ENCODE results near the gene GBP6. TPM values are rescaled to one million over a fixed set of nuclear protein-coding genes. Genes with fewer than 3 reads are reported as not detected.
"Not testable (repeated sequence)": the region's sequence is repeated elsewhere in the genome, so short reads cannot be mapped to it uniquely, and the experiment has no call there.

The GBP6 gene
- total RNA-seq, 2 experiments from 2014 or later, result 0.73 to 0.81 TPM

GRCh38 chr1:89354205-89354604 lies 9.7 kb upstream of the GBP6 start:
- intact Hi-C loops (cut with micrococcal nuclease), result no loop called here
- no peaks in the 10 kb centered on the region for H3K27me3 Mint-ChIP-seq
- no peak overlapping the region for H3K4me3 Mint-ChIP-seq
- H3K4me1 Mint-ChIP-seq (ENCODE audit: low read depth), result peaks cover 42% of the 10 kb centered on the region
- H3K36me3 Mint-ChIP-seq, result no peaks in the 10 kb centered on the region
- DNase-seq, result no peak
- no peaks in the 10 kb centered on the region for H3K9me3 Mint-ChIP-seq
- ChIA-PET POLR2A (no interaction called here), CTCF (no interaction called here)
- H3K27ac Mint-ChIP-seq, result no peak overlapping the region

- Mint-ChIP-seq H3K27ac (no peak overlapping the region), H3K9me3 (no peaks in the 10 kb centered on the region)
- CTCF ChIA-PET, result interaction anchor here (1.1 kb wide), 1 partner anchor 16 kb away, joined by 3 read pairs; no protein-coding TSS in a partner anchor
Measured at GRCh38 chr1:89355056-89355455, 8.8 kb upstream of the GBP6 start.

DNA sequence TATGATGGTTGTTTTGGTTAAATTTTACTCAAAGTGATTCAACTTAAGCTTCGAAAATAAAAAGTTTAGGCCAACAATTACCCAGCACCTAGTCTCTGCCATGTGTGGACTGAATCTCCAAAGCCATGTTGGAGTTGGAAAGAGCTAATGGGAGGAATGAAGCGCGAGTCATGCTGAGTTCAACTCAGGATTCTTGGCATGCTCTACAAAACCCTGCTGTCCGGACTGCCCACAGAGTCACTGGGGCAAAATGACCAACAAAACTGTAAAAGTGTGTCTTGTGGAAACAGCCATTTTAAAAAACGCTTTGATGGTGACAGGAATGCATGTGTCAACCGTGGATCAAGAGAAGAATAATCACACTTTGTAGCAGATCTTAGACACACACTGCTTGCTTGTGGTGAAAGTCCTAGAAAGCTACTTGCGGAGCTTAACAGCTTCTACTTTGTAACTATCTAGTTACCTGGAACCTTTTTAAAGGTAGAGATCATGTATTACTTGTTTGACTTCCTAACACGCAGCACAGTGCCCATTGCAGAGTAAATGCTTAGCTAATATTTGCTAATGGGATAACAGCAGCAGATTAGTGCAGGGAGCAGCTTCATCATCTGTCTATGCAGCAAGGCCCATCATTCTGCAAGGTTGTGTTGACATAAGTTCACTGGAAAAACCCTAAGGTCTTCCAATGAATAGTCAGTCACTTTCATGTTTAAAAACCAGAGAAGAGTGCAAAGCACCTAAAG lies 7.0 kb upstream of the GBP6 start:
- Mint-ChIP-seq H3K27ac (peak overlapping the region; percentile 34), H3K4me1 (ENCODE audit: low read depth) (peaks cover 34% of the 10 kb centered on the region), H3K4me3 (peak overlapping the region; percentile 21), H3K27me3 (no peaks in the 10 kb centered on the region), H3K9me3 (no peaks in the 10 kb centered on the region), H3K36me3 (no peaks in the 10 kb centered on the region)
- no peak for DNase-seq
- intact Hi-C loops (cut with micrococcal nuclease), result no loop called here
- CTCF ChIA-PET, result interaction anchor here (0.7 to 3.7 kb wide), 17 partner anchors 11 to 383 kb away, joined by 3 to 31 read pairs (median 5); partner anchors contain the start of genes GBP4 and GBP5
- POLR2A ChIA-PET, result interaction anchor here (1.0 to 2.2 kb wide), 3 partner anchors 59 to 158 kb away, joined by 3 to 7 read pairs (median 4); partner anchors contain the start of gene GBP4

More at GRCh38 chr1:89355056-89355455, 8.8 kb upstream of the GBP6 start:
- H3K4me3 Mint-ChIP-seq, result no peak overlapping the region
- H3K4me1 Mint-ChIP-seq (ENCODE audit: low read depth), result peaks cover 42% of the 10 kb centered on the region
- intact Hi-C loops (cut with micrococcal nuclease), result no loop called here
- no peaks in the 10 kb centered on the region for H3K36me3 Mint-ChIP-seq
- DNase-seq, result no peak
- POLR2A ChIA-PET, result no interaction called here
- no peaks in the 10 kb centered on the region for H3K27me3 Mint-ChIP-seq

GRCh38 chr1:89358287-89358893 lies 5.5 kb upstream of the GBP6 start:
- intact Hi-C loops (cut with micrococcal nuclease), result loop anchor here (1.0 to 2.0 kb wide), 7 partner anchors 48 to 360 kb away; partner anchors contain the start of genes GBP2 and GBP4
- Mint-ChIP-seq H3K36me3 (no peaks in the 10 kb centered on the region), H3K9me3 (no peaks in the 10 kb centered on the region), H3K4me3 (peak overlapping the region; percentile 68), H3K27me3 (no peaks in the 10 kb centered on the region), H3K27ac (peak overlapping the region; percentile 72), H3K4me1 (ENCODE audit: low read depth) (peaks cover 41% of the 10 kb centered on the region)
- peak; percentile 86 for DNase-seq
- ChIA-PET CTCF (interaction anchor here (0.6 to 3.7 kb wide), 55 partner anchors 9 to 385 kb away, joined by 3 to 41 read pairs (median 4); partner anchors contain the start of genes GBP2, GBP3, GBP4 and GBP5), POLR2A (interaction anchor here (0.9 to 2.2 kb wide), 2 partner anchors 85 to 159 kb away, joined by 3 to 7 read pairs; partner anchors contain the start of genes GBP4 and GBP5)

- no peaks in the 10 kb centered on the region for H3K9me3 Mint-ChIP-seq
- no peaks in the 10 kb centered on the region for H3K27me3 Mint-ChIP-seq
- no peak overlapping the region for H3K4me3 Mint-ChIP-seq
- ChIA-PET CTCF (interaction anchor here (1.1 to 1.6 kb wide), 3 partner anchors 85 to 376 kb away, joined by 3 to 4 read pairs (median 4); no protein-coding TSS in a partner anchor), POLR2A (interaction anchor here (0.6 kb wide), 1 partner anchor 158 kb away, joined by 3 read pairs; no protein-coding TSS in a partner anchor)
- intact Hi-C loops (cut with micrococcal nuclease), result no loop called here
- no peak for DNase-seq
- H3K27ac Mint-ChIP-seq, result no peak overlapping the region
- H3K36me3 Mint-ChIP-seq, result no peaks in the 10 kb centered on the region
- H3K4me1 Mint-ChIP-seq (ENCODE audit: low read depth), result peaks cover 42% of the 10 kb centered on the region
Measured at GRCh38 chr1:89360716-89361115, 3.1 kb upstream of the GBP6 start.

DNA sequence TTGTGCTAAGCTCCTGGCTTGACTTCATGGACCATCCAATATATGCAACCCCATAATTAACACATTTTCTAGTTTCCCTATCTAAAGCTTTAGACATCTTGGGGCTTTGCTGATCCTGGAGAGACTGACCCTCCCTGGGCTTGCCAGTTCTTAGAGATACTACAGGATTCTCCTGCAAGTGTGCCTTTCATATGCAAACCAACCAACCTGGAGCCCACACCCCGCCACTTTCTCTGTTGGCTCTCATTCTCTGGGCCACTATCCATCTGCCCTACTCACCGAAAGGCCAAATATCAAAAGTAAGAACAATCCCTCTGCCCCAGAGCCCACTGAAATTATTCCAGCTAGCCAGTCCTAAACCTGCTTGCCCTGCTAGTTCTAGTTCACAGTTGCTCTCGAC lies 2.2 kb upstream of the GBP6 start:
- Mint-ChIP-seq H3K9me3 (no peaks in the 10 kb centered on the region), H3K36me3 (no peaks in the 10 kb centered on the region), H3K4me3 (no peak overlapping the region), H3K27me3 (no peaks in the 10 kb centered on the region), H3K4me1 (ENCODE audit: low read depth) (peaks cover 37% of the 10 kb centered on the region), H3K27ac (no peak overlapping the region)
- intact Hi-C loops (cut with micrococcal nuclease), result loop anchor here (2.0 kb wide), 1 partner anchor 61 kb away; no protein-coding TSS in a partner anchor
- CTCF ChIA-PET, result interaction anchor here (0.8 to 1.6 kb wide), 8 partner anchors 62 to 377 kb away, joined by 3 to 4 read pairs (median 3); no protein-coding TSS in a partner anchor
- POLR2A ChIA-PET, result no interaction called here
- DNase-seq, result no peak

DNA sequence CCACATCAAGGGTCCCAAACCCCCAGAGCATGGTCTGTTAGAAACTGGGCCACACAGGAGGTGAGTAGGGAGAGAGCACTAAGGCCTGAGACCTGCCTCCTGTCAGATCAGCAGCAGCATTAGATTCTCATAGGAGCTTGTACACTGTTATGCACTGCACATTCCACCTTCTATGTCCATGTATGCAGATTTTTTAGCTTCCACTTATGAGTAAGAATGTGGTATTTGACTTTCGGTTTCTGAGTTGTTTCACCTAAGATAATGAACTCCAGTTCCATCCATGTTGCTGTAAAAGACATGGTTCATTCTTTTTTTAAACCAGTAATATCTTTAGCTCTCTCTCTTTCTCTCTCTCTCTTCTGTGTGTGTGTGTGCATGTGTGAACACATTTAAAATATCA lies 663 bp upstream of the GBP6 start:
- Mint-ChIP-seq H3K9me3 (no peaks in the 10 kb centered on the region), H3K27me3 (no peaks in the 10 kb centered on the region), H3K4me3 (no peak overlapping the region), H3K36me3 (no peaks in the 10 kb centered on the region), H3K4me1 (ENCODE audit: low read depth) (peaks cover 22% of the 10 kb centered on the region), H3K27ac (no peak overlapping the region)
- CTCF ChIA-PET, result interaction anchor here (0.6 to 2.2 kb wide), 10 partner anchors 52 to 422 kb away, joined by 3 to 7 read pairs (median 4); no protein-coding TSS in a partner anchor
- POLR2A ChIA-PET, result interaction anchor here (1.0 to 1.5 kb wide), 5 partner anchors 88 to 236 kb away, joined by 3 to 7 read pairs (median 4); partner anchors contain the start of gene GBP4
- DNase-seq, result peak; percentile 20
- intact Hi-C loops (cut with micrococcal nuclease), result loop anchor here (1.0 to 2.0 kb wide), 4 partner anchors 62 to 365 kb away; no protein-coding TSS in a partner anchor

DNA sequence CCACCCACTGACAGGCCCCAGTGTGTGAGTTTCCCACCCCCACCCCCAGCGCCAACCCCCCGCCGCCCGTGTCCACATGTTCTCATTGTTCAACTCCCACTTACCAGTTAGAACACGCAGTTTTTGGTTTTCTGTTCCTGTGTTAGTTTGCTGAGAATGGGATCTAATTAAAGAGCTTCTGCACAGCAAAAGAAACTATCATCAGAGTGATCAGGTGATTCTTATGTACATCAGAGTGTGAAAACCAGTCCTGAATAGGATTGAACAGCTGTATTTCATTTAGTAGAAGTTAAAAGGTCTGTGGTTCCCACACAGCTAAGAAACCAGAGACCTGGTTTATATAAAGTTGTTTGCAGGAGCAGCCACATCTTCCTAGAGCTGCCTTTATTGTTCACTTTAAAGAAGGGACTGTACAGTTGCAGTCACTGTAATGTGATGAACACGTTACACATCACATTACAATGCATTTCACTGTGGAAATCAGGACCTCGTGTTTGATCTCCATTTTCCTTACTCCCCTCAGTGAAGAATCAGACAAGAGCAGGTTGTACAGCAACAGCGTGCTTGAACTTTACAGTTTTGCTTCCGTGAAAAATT lies 1.2 kb downstream of the GBP6 start:
- POLR2A ChIA-PET, result no interaction called here
- Mint-ChIP-seq H3K27me3 (peaks cover 2% of the 10 kb centered on the region), H3K4me3 (no peak overlapping the region), H3K9me3 (no peaks in the 10 kb centered on the region), H3K27ac (no peak overlapping the region), H3K36me3 (peaks cover 4% of the 10 kb centered on the region), H3K4me1 (ENCODE audit: low read depth) (peaks cover 15% of the 10 kb centered on the region)
- intact Hi-C loops (cut with micrococcal nuclease), result no loop called here
- DNase-seq, result no peak
- CTCF ChIA-PET, result interaction anchor here (0.6 to 2.2 kb wide), 4 partner anchors 241 to 371 kb away, joined by 3 to 7 read pairs (median 3); no protein-coding TSS in a partner anchor

- intact Hi-C loops (cut with micrococcal nuclease), result no loop called here
- Mint-ChIP-seq H3K4me1 (ENCODE audit: low read depth) (peaks cover 15% of the 10 kb centered on the region), H3K27me3 (peaks cover 2% of the 10 kb centered on the region), H3K36me3 (peaks cover 4% of the 10 kb centered on the region), H3K4me3 (no peak overlapping the region), H3K9me3 (no peaks in the 10 kb centered on the region), H3K27ac (no peak overlapping the region)
- ChIA-PET POLR2A (no interaction called here), CTCF (interaction anchor here (1.5 to 2.2 kb wide), 2 partner anchors 9 to 394 kb away, joined by 4 to 8 read pairs; no protein-coding TSS in a partner anchor)
- DNase-seq, result no peak
Measured at GRCh38 chr1:89367221-89367620, 3.4 kb downstream of the GBP6 start.

GRCh38 chr1:89369331-89369730 lies 5.5 kb downstream of the GBP6 start:
- no peak for DNase-seq
- ChIA-PET CTCF (no interaction called here), POLR2A (no interaction called here)
- Mint-ChIP-seq H3K9me3 (peaks cover 8% of the 10 kb centered on the region), H3K27me3 (peaks cover 2% of the 10 kb centered on the region), H3K4me3 (no peak overlapping the region), H3K4me1 (ENCODE audit: low read depth) (no peaks in the 10 kb centered on the region), H3K36me3 (peaks cover 9% of the 10 kb centered on the region), H3K27ac (no peak overlapping the region)
- intact Hi-C loops (cut with micrococcal nuclease), result no loop called here

- CTCF ChIA-PET; H3K27me3 Mint-ChIP-seq; intact Hi-C loops (cut with micrococcal nuclease); H3K4me1 Mint-ChIP-seq (ENCODE audit: low read depth); H3K27ac Mint-ChIP-seq; H3K4me3 Mint-ChIP-seq; POLR2A ChIA-PET; DNase-seq; H3K36me3 Mint-ChIP-seq: not testable (repeated sequence)
- peaks cover 15% of the 10 kb centered on the region for H3K9me3 Mint-ChIP-seq
Measured at GRCh38 chr1:89373810-89374209, 10.0 kb downstream of the GBP6 start.
